ENCODE measurements around the gene SVIL. TPM values are rescaled to one million over a fixed set of nuclear protein-coding genes. Genes with fewer than 3 reads are reported as not detected.

Gene SVIL
- total RNA-seq, 1 donor from 2014 or later = 0.62 TPM

GRCh38 chr10:29643771-29644501, 9.2 kb upstream of the SVIL start:
- no peak overlapping the region for H3K4me3 Mint-ChIP-seq
- ChIA-PET POLR2A (no interaction called here), CTCF (no interaction called here)
- no peaks in the 10 kb centered on the region for H3K36me3 Mint-ChIP-seq (ENCODE audit: low read depth)
- DNase-seq (no peak), ATAC-seq (ENCODE audit: low read depth) (no peak)
- H3K9me3 Mint-ChIP-seq = no peaks in the 10 kb centered on the region
- no peak overlapping the region for H3K27ac Mint-ChIP-seq
- H3K27me3 Mint-ChIP-seq = peaks cover 2% of the 10 kb centered on the region
- peaks cover 16% of the 10 kb centered on the region for H3K4me1 Mint-ChIP-seq
- no peak for TF ChIP-seq CTCF (IDR thresholded peaks at IDR 0.05)
- intact Hi-C loops (cut with micrococcal nuclease) = no loop called here

GRCh38 chr10:29642990-29643389, 8.2 kb upstream of the SVIL start:
- intact Hi-C loops (cut with micrococcal nuclease) = no loop called here
- DNase-seq (no peak), ATAC-seq (ENCODE audit: low read depth) (no peak)
- H3K27ac Mint-ChIP-seq = no peak overlapping the region
- no peak for TF ChIP-seq CTCF (IDR thresholded peaks at IDR 0.05)
- peaks cover 14% of the 10 kb centered on the region for H3K4me1 Mint-ChIP-seq
- ChIA-PET CTCF (no interaction called here), POLR2A (no interaction called here)
- peaks cover 2% of the 10 kb centered on the region for H3K27me3 Mint-ChIP-seq
- no peaks in the 10 kb centered on the region for H3K9me3 Mint-ChIP-seq
- no peaks in the 10 kb centered on the region for H3K36me3 Mint-ChIP-seq (ENCODE audit: low read depth)
- H3K4me3 Mint-ChIP-seq = no peak overlapping the region

- peaks cover 4% of the 10 kb centered on the region for H3K4me1 Mint-ChIP-seq
- no peak overlapping the region for H3K4me3 Mint-ChIP-seq
- H3K9me3 Mint-ChIP-seq = peaks cover 2% of the 10 kb centered on the region
- H3K27me3 Mint-ChIP-seq = no peaks in the 10 kb centered on the region
- H3K27ac Mint-ChIP-seq = no peak overlapping the region
- ATAC-seq (ENCODE audit: low read depth) = no peak
- POLR2A ChIA-PET = no interaction called here
- CTCF ChIA-PET = no interaction called here
- DNase-seq = no peak
- no peaks in the 10 kb centered on the region for H3K36me3 Mint-ChIP-seq (ENCODE audit: low read depth)
- TF ChIP-seq CTCF (IDR thresholded peaks at IDR 0.05) = no peak
- intact Hi-C loops (cut with micrococcal nuclease) = no loop called here
Measured at GRCh38 chr10:29637537-29637936, 2.8 kb upstream of the SVIL start.

- H3K36me3 Mint-ChIP-seq (ENCODE audit: low read depth) = no peaks in the 10 kb centered on the region
- H3K4me3 Mint-ChIP-seq = no peak overlapping the region
- peaks cover 2% of the 10 kb centered on the region for H3K9me3 Mint-ChIP-seq
- no peak for TF ChIP-seq CTCF (IDR thresholded peaks at IDR 0.05)
- POLR2A ChIA-PET = interaction anchor here (0.7 kb wide), 1 partner anchor 8 kb away, joined by 8 read pairs; no protein-coding TSS in a partner anchor
- CTCF ChIA-PET = no interaction called here
- H3K27ac Mint-ChIP-seq = no peak overlapping the region
- no peak for ATAC-seq (ENCODE audit: low read depth)
- H3K27me3 Mint-ChIP-seq = no peaks in the 10 kb centered on the region
- DNase-seq = no peak
- H3K4me1 Mint-ChIP-seq = peaks cover 4% of the 10 kb centered on the region
- intact Hi-C loops (cut with micrococcal nuclease) = no loop called here
Measured at GRCh38 chr10:29636178-29636577, 1.4 kb upstream of the SVIL start.

- Mint-ChIP-seq H3K27ac (no peak overlapping the region), H3K4me3 (no peak overlapping the region), H3K9me3 (peaks cover 2% of the 10 kb centered on the region), H3K4me1 (peaks cover 4% of the 10 kb centered on the region), H3K27me3 (no peaks in the 10 kb centered on the region), H3K36me3 (ENCODE audit: low read depth) (no peaks in the 10 kb centered on the region)
- ATAC-seq (ENCODE audit: low read depth) (no peak), DNase-seq (no peak)
- TF ChIP-seq CTCF (IDR thresholded peaks at IDR 0.05) = no peak
- ChIA-PET POLR2A (interaction anchor here (0.7 kb wide), 1 partner anchor 9 kb away, joined by 8 read pairs; no protein-coding TSS in a partner anchor), CTCF (no interaction called here)
- intact Hi-C loops (cut with micrococcal nuclease) = no loop called here
Measured at GRCh38 chr10:29635711-29636144, 957 bp upstream of the SVIL start.

Data from activated B cell treated with CpG ODN at 0.5 μM for 24 hours (primary cell).